Mesenchymal stem cell (in vitro differentiated cells and primary cell): ENCODE measurements around the gene ADGRG1.

Experiments used
- DNase-seq: peaks from one replicate; pipeline ENCODE4 v3.0.0-alpha.2; 2013
- H2AFZ ChIP-seq: one replicate; pipeline ENCODE4 v1.6.1; 2013; ENCODE audit warnings: low read depth, mild to moderate bottlenecking, control low read depth, inconsistent platforms, low read length, moderate library complexity
- H2AK5ac ChIP-seq: 2 replicates; pipeline ENCODE4 v1.6.1; 2013; ENCODE audit warnings: low read length, moderate library complexity, mild to moderate bottlenecking, inconsistent platforms; ENCODE audit not compliant: severe bottlenecking
- H2BK120ac ChIP-seq: one replicate; pipeline ENCODE4 v1.6.1; 2013; ENCODE audit warnings: low read depth, mild to moderate bottlenecking, inconsistent platforms, low read length, moderate library complexity
- H2BK12ac ChIP-seq, 2 experiments: one replicate each; pipeline ENCODE4 v1.6.1; 2013; ENCODE audit warnings: inconsistent platforms in 2 of 2, low read length in 2 of 2, mild to moderate bottlenecking in 2 of 2, moderate library complexity in 2 of 2, control low read depth in 1 of 2
- H2BK15ac ChIP-seq: one replicate; pipeline ENCODE4 v1.6.1; 2013; ENCODE audit warnings: mild to moderate bottlenecking, low read depth, inconsistent platforms; ENCODE audit not compliant: poor library complexity, severe bottlenecking
- H2BK5ac ChIP-seq: 2 replicates; pipeline ENCODE4 v1.6.1; 2013; ENCODE audit warnings: low read depth, mild to moderate bottlenecking, low read length, control low read depth, inconsistent platforms; ENCODE audit not compliant: poor library complexity, severe bottlenecking
- H3K14ac ChIP-seq, 2 experiments: one replicate each; pipeline ENCODE4 v1.6.1; 2013; ENCODE audit warnings: inconsistent platforms in 2 of 2, low read length in 2 of 2, control low read depth in 1 of 2, mild to moderate bottlenecking in 1 of 2, moderate library complexity in 1 of 2
- H3K18ac ChIP-seq, 2 experiments: one replicate each; pipeline ENCODE4 v1.6.1; 2013; ENCODE audit warnings: inconsistent platforms in 2 of 2, low read length in 2 of 2, control low read depth in 1 of 2, low read depth in 1 of 2, mild to moderate bottlenecking in 1 of 2
- H3K23ac ChIP-seq, 2 experiments: one replicate each; pipeline ENCODE4 v1.6.1; 2013; ENCODE audit warnings: inconsistent platforms in 2 of 2, low read length in 2 of 2, mild to moderate bottlenecking in 2 of 2, moderate library complexity in 2 of 2, control low read depth in 1 of 2
- H3K27ac ChIP-seq: 2 replicates; pipeline ENCODE4 v1.5.1; 2013; ENCODE audit warnings: mild to moderate bottlenecking, moderate library complexity, low read length, control low read depth, inconsistent platforms; ENCODE audit not compliant: poor library complexity, severe bottlenecking
- H3K27me3 ChIP-seq, 2 experiments: 2 replicates each; pipeline versions ENCODE4 v1.6.1 to v1.7.0; 2013; ENCODE audit warnings: low read length in 2 of 2, mild to moderate bottlenecking in 2 of 2, moderate library complexity in 2 of 2, control low read depth in 1 of 2, inconsistent platforms in 1 of 2; ENCODE audit not compliant: control insufficient read depth in 1 of 2, insufficient read depth in 1 of 2
- H3K36me3 ChIP-seq, 2 experiments: 2 replicates each; pipeline versions ENCODE4 v1.6.1 to v1.7.0; 2013; ENCODE audit warnings: low read length in 2 of 2, control low read depth in 1 of 2, inconsistent platforms in 1 of 2, low read depth in 1 of 2, mild to moderate bottlenecking in 1 of 2; ENCODE audit not compliant: insufficient read depth in 2 of 2, control insufficient read depth in 1 of 2
- H3K4ac ChIP-seq, 2 experiments: one replicate each; pipeline ENCODE4 v1.6.1; 2013; ENCODE audit warnings: inconsistent platforms in 2 of 2, low read length in 2 of 2, mild to moderate bottlenecking in 2 of 2, moderate library complexity in 2 of 2, control low read depth in 1 of 2, low read depth in 1 of 2
- H3K4me1 ChIP-seq: 2 replicates; pipeline ENCODE4 v1.6.1; 2013; ENCODE audit warnings: low read depth, low read length, control low read depth; ENCODE audit not compliant: control insufficient read depth, insufficient read depth
- H3K4me2 ChIP-seq: 2 replicates; pipeline ENCODE4 v1.6.1; 2013; ENCODE audit warnings: low read length, mild to moderate bottlenecking, inconsistent platforms; ENCODE audit not compliant: poor library complexity, severe bottlenecking
- H3K4me3 ChIP-seq, 2 experiments: 2 replicates each; pipeline versions ENCODE4 v1.5.1 to v1.7.0; 2013; ENCODE audit warnings: low read length in 2 of 2, mild to moderate bottlenecking in 2 of 2, control low read depth in 1 of 2, low read depth in 1 of 2; ENCODE audit not compliant: insufficient read depth in 1 of 2
- H3K79me1 ChIP-seq: replicated peaks from 2 replicates; pipeline ENCODE4 v1.6.1; 2013; ENCODE audit warnings: mild to moderate bottlenecking, control low read depth, low read length, inconsistent platforms; ENCODE audit not compliant: poor library complexity, severe bottlenecking
- H3K9ac ChIP-seq: 2 replicates; pipeline ENCODE4 v1.7.0; 2013; ENCODE audit warnings: mild to moderate bottlenecking, low read length, moderate library complexity
- H3K9me3 ChIP-seq: 2 replicates; pipeline ENCODE4 v1.7.0; 2013; ENCODE audit warnings: mild to moderate bottlenecking, low read length; ENCODE audit not compliant: control insufficient read depth
- H4K8ac ChIP-seq: one replicate; pipeline ENCODE4 v1.6.1; 2013; ENCODE audit warnings: inconsistent platforms, mild to moderate bottlenecking, low read length, moderate library complexity
- H4K91ac ChIP-seq: one replicate; pipeline ENCODE4 v1.6.1; 2013; ENCODE audit warnings: mild to moderate bottlenecking, low read length, inconsistent platforms
- WGBS: methylation state at CpG from one replicate; pipeline ENCODE4 v1.1.7; 2013; ENCODE audit warnings: mixed read lengths; 5-methylcytosine and 5-hydroxymethylcytosine counted together

The ADGRG1 gene

DNA sequence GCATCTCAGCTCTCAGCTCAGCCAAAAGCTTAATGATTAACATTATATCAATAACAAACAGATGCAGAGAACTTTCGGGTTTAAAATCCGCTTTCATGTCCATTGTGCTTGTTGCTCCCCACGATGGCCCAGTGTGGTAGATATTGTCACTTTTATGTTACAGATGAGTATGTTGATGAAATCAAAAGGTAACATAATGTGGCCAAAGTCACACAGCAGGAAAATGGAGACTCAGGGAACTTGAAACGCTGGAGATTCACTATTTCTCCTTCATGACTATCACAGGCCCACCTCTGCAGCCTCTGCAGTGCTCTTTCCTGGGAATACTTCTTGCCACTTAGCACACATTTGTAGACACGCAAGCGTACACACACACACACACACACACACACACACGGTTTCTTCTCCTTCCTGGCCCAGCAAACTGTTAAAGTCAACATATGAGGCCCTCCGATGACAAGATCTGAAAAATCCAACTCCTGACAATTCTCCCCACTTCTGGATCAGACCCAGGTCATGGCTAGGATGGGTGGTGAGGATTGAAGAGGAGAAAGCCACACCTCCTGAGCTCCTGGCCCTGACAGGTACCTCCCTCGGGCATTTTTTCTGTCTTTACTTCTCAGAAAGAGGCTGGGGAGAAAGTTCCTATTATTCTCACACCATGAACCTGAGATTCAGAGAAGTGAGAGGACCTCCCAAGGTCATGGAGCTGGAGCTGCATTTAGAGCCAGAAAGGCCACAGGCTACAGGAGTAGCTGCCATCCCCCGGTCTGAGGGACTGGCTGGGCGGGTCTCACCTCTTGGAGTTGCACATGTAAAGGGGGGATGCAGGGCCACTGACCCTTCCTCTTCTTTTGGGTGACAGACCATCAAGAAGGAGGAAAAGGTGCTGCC, 75.8 kb downstream of the ADGRG1 start:
- Histone ChIP-seq H2BK15ac (no peak overlapping the region), H2BK12ac (no peak overlapping the region), H2AFZ (no peak overlapping the region), H3K9me3 (no peaks in the 10 kb centered on the region), H3K9ac (no peak overlapping the region), H2AK5ac (no peak overlapping the region), H3K36me3 (no peaks in the 10 kb centered on the region), H3K27me3 (peaks cover 7 to 57% of the 10 kb centered on the region in 2 experiments), H3K18ac (no peak overlapping the region), H3K79me1 (no peaks in the 10 kb centered on the region), H3K4me3 (no peak overlapping the region), H2BK120ac (no peak overlapping the region), H3K4me1 (no peaks in the 10 kb centered on the region), H3K4me2 (no peak overlapping the region), H4K91ac (no peak overlapping the region), H3K14ac (no peak overlapping the region), H2BK5ac (no peak overlapping the region), H4K8ac (no peak overlapping the region), H3K27ac (no peak overlapping the region), H3K23ac (no peak overlapping the region), H3K4ac (no peak overlapping the region)
- DNase-seq, result no peak
- WGBS, result 78% methylated on average over 9 of the region's 11 CpGs

DNA sequence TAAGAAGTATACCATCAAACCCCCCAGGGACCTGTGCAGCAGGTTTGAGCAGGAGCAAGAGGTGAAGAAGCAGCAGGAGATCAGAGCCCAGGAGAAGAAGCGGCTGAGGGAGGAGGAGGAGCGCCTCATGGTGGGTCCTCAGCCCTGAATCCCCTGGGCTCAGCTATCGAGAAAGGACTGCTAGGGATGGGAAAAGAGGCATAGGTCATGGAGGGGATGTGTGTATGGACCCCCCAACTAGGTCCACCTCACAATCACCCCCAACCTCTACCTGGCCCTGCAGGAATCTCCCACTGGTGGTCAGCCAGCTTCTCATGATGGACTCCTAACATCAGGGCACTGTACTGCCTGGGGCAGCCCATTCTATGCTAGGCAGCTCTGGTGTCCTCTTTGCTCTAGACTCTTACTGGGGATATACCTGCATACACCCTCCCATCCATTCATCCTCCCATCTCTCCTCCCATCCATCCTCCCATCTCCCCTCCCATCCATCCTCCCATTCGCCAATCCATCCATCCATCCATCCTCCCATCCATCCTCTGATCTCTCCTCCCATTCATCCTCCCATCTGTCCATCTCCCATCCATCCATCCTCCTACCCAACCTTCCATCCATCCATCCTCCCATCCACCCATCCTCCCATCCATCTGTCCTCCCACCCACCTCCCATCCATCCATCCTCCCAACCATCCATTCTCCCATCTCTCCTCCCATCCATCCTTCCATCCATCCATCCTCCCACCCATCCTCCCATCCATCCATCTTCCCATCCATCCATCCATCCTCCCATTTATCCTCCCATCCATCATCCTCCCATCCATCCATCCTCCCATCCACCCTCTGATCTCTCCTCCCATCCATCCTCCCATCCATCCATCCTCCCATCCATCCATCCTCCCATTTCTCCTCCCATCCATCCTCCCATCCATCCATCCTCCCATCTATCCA, 76.7 kb downstream of the ADGRG1 start:
- Histone ChIP-seq H3K4me2 (no peak overlapping the region), H2AFZ (no peak overlapping the region), H3K9me3 (no peaks in the 10 kb centered on the region), H4K91ac (no peak overlapping the region), H3K27ac (no peak overlapping the region), H2AK5ac (no peak overlapping the region), H3K27me3 (peaks cover 7 to 50% of the 10 kb centered on the region in 2 experiments), H3K4ac (no peak overlapping the region), H3K4me3 (no peak overlapping the region), H2BK120ac (no peak overlapping the region), H2BK15ac (no peak overlapping the region), H2BK5ac (no peak overlapping the region), H3K36me3 (no peaks in the 10 kb centered on the region), H3K4me1 (no peaks in the 10 kb centered on the region), H3K14ac (no peak overlapping the region), H2BK12ac (no peak overlapping the region), H3K18ac (no peak overlapping the region), H3K23ac (no peak overlapping the region), H3K79me1 (no peaks in the 10 kb centered on the region), H3K9ac (no peak overlapping the region), H4K8ac (no peak overlapping the region)
- WGBS, result 72% methylated on average over 3 of the region's 4 CpGs
- no peak for DNase-seq

DNA sequence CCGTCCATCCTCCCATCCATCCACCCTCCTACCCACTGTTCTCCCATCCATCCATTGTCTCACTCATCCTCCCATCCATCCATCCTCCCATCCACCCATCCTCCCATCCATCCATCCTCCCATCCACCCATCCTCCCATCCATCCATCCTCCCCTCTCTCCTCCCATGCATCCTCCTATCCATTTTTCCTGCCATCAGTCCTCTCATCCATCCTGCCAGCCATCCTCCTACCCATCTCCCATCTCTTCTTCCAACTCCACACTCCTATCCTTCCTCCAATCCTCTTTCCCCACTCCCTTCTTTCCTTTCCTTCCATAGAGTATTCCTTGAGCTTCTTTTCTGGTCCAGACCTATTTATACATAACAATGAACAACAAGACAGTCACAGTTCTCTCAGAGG, 78.3 kb downstream of the ADGRG1 start:
- no peak overlapping the region for H2AK5ac ChIP-seq
- H4K8ac ChIP-seq, result no peak overlapping the region
- 70% methylated on average over 1 of the region's 1 CpG for WGBS
- no peak overlapping the region for H2AFZ ChIP-seq
- no peak overlapping the region for H3K18ac ChIP-seq
- no peak overlapping the region for H4K91ac ChIP-seq
- H3K14ac ChIP-seq, result no peak overlapping the region
- H2BK120ac ChIP-seq, result no peak overlapping the region
- H3K9me3 ChIP-seq, result no peaks in the 10 kb centered on the region
- H3K4me3 ChIP-seq, result no peak overlapping the region
- DNase-seq, result no peak
- no peaks in the 10 kb centered on the region for H3K4me1 ChIP-seq
- H2BK12ac ChIP-seq, result no peak overlapping the region
- no peak overlapping the region for H3K4ac ChIP-seq
- H3K4me2 ChIP-seq, result no peak overlapping the region
- no peak overlapping the region for H3K23ac ChIP-seq
- H3K79me1 ChIP-seq, result no peaks in the 10 kb centered on the region
- H2BK5ac ChIP-seq, result no peak overlapping the region
- peaks cover 13 to 49% of the 10 kb centered on the region in 2 experiments for H3K27me3 ChIP-seq
- no peak overlapping the region for H2BK15ac ChIP-seq
- H3K36me3 ChIP-seq, result no peaks in the 10 kb centered on the region
- no peak overlapping the region for H3K9ac ChIP-seq
- H3K27ac ChIP-seq, result no peak overlapping the region

DNA sequence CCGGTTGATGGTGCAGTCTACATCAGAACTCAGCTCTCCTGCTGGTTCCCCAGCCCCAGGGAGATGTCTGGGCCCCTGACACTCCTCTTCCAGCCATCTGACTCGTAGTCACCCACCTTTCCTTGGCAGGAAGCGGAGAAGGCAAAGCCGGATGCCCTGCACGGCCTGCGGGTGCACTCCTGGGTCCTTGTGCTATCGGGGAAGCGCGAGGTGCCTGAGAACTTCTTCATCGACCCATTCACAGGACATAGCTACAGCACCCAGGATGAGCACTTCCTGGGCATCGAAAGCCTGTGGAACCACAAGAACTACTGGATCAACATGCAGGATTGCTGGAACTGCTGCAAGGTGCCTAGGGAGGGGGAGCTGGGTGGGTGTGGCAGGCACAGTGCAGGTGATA, 78.9 kb downstream of the ADGRG1 start:
- Histone ChIP-seq H3K4ac (no peak overlapping the region), H3K14ac (no peak overlapping the region), H4K91ac (no peak overlapping the region), H3K27ac (no peak overlapping the region), H2BK5ac (no peak overlapping the region), H3K23ac (no peak overlapping the region), H2BK12ac (no peak overlapping the region), H3K18ac (no peak overlapping the region), H2BK120ac (no peak overlapping the region), H3K4me2 (no peak overlapping the region), H3K9ac (no peak overlapping the region), H4K8ac (no peak overlapping the region), H3K9me3 (no peaks in the 10 kb centered on the region), H2AFZ (no peak overlapping the region), H3K36me3 (no peaks in the 10 kb centered on the region), H2BK15ac (no peak overlapping the region), H2AK5ac (no peak overlapping the region), H3K4me3 (no peak overlapping the region), H3K27me3 (peaks cover 19 to 49% of the 10 kb centered on the region in 2 experiments), H3K4me1 (no peaks in the 10 kb centered on the region), H3K79me1 (no peaks in the 10 kb centered on the region)
- DNase-seq, result no peak
- WGBS, result 89% methylated on average over 11 of the region's 11 CpGs
